GM18951 (cell line): Measurements from ENCODE around the gene DDI2.

Experiments
- POLR2A ChIP-seq: IDR thresholded peaks from 4 replicates; pipeline ENCODE4 v1.6.1; 2011; ENCODE audit warnings: mild to moderate bottlenecking; ENCODE audit not compliant: insufficient read length, insufficient read depth; ENCODE audit errors: extremely low read depth
- in situ Hi-C: fragments of 300-500 bp; cut with MboI; formaldehyde crosslinking; loops from one replicate; pipeline ENCODE4 v1.12.0; 2022; ENCODE audit warnings: low sequenced_read_pairs, mixed read lengths, inconsistent platforms; ENCODE audit not compliant: unreplicated experiment

Gene DDI2

GRCh38 chr1:15662477-15662876 is 45.2 kb downstream of the DDI2 start:
- TF ChIP-seq POLR2A: no peak
- in situ Hi-C loops: no loop called here

DNA sequence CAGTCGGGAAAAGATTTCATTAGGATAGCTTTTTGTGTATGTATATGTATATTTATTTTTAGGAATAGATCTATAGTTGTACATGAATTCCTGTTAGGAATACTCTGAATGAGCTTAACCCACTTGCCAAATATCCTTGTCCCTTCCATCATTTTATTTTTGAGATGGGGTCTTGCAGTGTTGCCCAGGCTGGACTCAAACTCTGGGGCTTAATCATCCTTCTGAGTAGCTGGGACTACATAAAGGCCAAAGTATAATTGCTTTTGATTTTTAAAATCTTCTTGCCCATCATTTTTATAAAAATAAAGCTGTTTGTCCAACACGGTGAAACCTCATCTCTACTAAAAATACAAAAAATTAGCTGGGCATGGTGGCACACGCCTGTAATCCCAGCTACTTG is 46.7 kb downstream of the DDI2 start:
- in situ Hi-C loops: no loop called here
- TF ChIP-seq POLR2A: no peak

GRCh38 chr1:15667362-15667761 is 50.1 kb downstream of the DDI2 start:
- in situ Hi-C loops: no loop called here
- TF ChIP-seq POLR2A: no peak

DNA sequence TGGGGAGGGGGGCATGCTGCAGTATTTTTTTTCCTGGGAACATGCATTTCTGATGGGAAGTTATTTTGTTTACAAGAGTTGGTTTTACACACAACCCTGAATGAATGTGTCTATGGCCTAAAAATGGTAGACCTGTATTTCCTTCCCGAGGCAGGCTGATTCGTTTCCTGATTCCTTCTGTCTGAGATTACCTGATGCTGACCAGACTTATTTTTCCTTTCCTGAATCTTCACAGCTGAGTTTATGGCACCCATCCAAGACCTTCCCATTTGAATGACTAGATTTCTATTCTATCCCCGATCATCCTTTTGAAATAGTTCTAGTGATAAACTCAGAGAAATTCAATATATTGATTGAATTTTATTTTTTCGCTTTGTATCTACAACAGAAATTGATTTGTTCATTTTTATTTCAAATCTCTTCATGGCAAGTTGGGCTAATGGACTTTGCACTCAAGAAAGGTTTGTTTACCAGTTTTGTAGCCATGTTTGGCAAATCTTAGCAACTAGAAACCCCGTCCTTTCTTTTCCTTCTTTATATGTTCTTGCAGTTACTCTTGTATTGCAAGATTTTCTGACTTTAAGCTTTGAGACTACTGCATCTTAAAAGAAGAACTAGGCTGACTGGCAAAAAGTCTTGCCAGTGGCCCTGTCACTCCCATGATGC is 51.0 kb downstream of the DDI2 start:
- in situ Hi-C loops: no loop called here
- no peak for TF ChIP-seq POLR2A

- TF ChIP-seq POLR2A: no peak
- in situ Hi-C loops: no loop called here
Observed at GRCh38 chr1:15669074-15669473, 51.8 kb downstream of the DDI2 start.

DNA sequence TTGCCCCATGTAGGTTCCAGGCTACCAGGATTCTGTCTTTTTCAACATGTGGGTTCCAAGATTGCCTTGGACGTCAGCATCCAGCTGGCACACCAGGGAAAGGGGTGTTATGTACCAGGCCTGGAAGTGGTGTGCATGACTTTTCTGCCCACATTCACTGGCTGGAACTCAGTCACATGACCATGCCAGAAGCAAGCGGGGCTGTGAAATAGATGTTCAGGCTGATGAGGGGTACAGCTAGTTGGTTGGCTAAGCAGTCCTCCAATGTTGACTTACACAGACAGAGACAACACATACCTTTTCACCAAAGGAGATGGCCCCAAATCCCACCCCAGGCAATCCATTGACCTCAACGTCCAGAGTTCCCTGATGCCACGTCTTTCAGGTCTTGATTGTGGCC is 52.6 kb downstream of the DDI2 start:
- in situ Hi-C loops: no loop called here
- TF ChIP-seq POLR2A: no peak

GRCh38 chr1:15671430-15671829 is 54.2 kb downstream of the DDI2 start:
- no peak for TF ChIP-seq POLR2A
- in situ Hi-C loops: no loop called here

- TF ChIP-seq POLR2A: no peak
- in situ Hi-C loops: no loop called here
Observed at GRCh38 chr1:15674386-15675159, 57.3 kb downstream of the DDI2 start.

GRCh38 chr1:15676010-15676409 is 58.8 kb downstream of the DDI2 start:
- in situ Hi-C loops: no loop called here
- TF ChIP-seq POLR2A: no peak

GRCh38 chr1:15676688-15677661 is 59.7 kb downstream of the DDI2 start:
- in situ Hi-C loops: no loop called here
- no peak for TF ChIP-seq POLR2A

GRCh38 chr1:15678578-15678977 is 61.3 kb downstream of the DDI2 start:
- in situ Hi-C loops: no loop called here
- no peak for TF ChIP-seq POLR2A

DNA sequence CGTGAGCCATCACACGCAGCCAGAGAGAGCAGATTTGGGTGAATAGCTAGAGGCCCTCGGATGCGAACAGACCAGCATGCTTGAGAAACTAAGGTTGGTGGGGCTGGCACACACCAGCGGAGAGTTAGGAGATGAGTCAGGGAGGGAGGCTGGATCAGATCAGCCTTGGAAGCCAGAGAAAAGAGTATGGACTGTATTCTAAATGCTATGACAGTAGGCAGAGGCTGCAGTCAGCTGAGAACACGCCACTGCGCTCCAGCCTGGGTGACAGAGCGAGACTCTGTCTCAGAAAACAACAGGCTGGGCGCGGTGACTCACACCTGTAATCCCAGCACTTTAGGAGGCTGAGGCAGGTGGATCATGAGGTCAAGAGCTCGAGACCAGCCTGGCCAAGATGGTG is 62.9 kb downstream of the DDI2 start:
- in situ Hi-C loops: no loop called here
- no peak for TF ChIP-seq POLR2A
